K562 (cell line): ENCODE measurements around the gene RTP5.

Experiments
- CBFA2T3 ChIP-seq: fragments of 450-650 bp; IDR thresholded peaks from 2 replicates; pipeline ENCODE4 v1.6.1; 2017
- FOXJ3 ChIP-seq: sonication (generic); formaldehyde crosslinking; IDR thresholded peaks from 2 replicates; pipeline ENCODE4 v1.4.0; 2020; ENCODE audit warnings: mild to moderate bottlenecking, missing genetic modification reagents
- GABPA ChIP-seq: fragments of 200-800 bp; sonication (Bioruptor generic); conservative IDR thresholded peaks from 2 replicates; pipeline ENCODE4 v1.6.1; 2016; ENCODE audit warnings: low read depth, missing genetic modification characterization, missing compliant biosample characterization
- MAZ ChIP-seq, 2 experiments: fragments of 450-650 bp in 1 of 2; sonication (generic) in 1 of 2; formaldehyde crosslinking; IDR thresholded peaks in 1 of 2; conservative IDR thresholded peaks in 1 of 2; 2 replicates each; pipeline versions ENCODE4 v1.4.0 to v1.5.0; 2020; ENCODE audit warnings: mild to moderate bottlenecking in 1 of 2, missing genetic modification reagents in 1 of 2
- POLR2A ChIP-seq: fragments of 450-650 bp; conservative IDR thresholded peaks from 2 replicates; pipeline ENCODE4 v1.6.1; 2016
- POLR2AphosphoS5 ChIP-seq: IDR thresholded peaks from 2 replicates; pipeline ENCODE4 v1.6.1; 2011; ENCODE audit warnings: mild to moderate bottlenecking, low read depth, low read length, moderate library complexity; ENCODE audit not compliant: control insufficient read depth, insufficient read depth
- TCF7 ChIP-seq: sonication (generic); IDR thresholded peaks from 2 replicates; pipeline ENCODE4 v1.6.1; 2016; ENCODE audit warnings: antibody characterized with exemption, borderline replicate concordance
- ZNF239 ChIP-seq: fragments of 250-450 bp; sonication (Bioruptor Pico); IDR thresholded peaks from 2 replicates; pipeline ENCODE4 v1.4.0; 2020; ENCODE audit warnings: mild to moderate bottlenecking
- ZNF644 ChIP-seq: fragments of 200-800 bp; sonication (Bioruptor generic); IDR thresholded peaks from 2 replicates; pipeline ENCODE4 v1.6.1; 2016; ENCODE audit warnings: low read depth, missing genetic modification characterization, missing compliant biosample characterization
- ZSCAN29 ChIP-seq: fragments of 450-650 bp; IDR thresholded peaks from 2 replicates; pipeline ENCODE4 v1.6.1; 2017
- TF ChIP-seq, protein P1 (sequence below): fragments of 250-450 bp; sonication (Bioruptor Pico); IDR thresholded peaks from 2 replicates; pipeline ENCODE4 v1.8.0; 2022; ENCODE audit warnings: moderate library complexity, mild to moderate bottlenecking, inconsistent platforms
- TF ChIP-seq, protein P2 (sequence below): sonication (generic); formaldehyde crosslinking; IDR thresholded peaks from 2 replicates; pipeline ENCODE4 v1.5.0; 2020; ENCODE audit warnings: missing genetic modification reagents

DNA sequence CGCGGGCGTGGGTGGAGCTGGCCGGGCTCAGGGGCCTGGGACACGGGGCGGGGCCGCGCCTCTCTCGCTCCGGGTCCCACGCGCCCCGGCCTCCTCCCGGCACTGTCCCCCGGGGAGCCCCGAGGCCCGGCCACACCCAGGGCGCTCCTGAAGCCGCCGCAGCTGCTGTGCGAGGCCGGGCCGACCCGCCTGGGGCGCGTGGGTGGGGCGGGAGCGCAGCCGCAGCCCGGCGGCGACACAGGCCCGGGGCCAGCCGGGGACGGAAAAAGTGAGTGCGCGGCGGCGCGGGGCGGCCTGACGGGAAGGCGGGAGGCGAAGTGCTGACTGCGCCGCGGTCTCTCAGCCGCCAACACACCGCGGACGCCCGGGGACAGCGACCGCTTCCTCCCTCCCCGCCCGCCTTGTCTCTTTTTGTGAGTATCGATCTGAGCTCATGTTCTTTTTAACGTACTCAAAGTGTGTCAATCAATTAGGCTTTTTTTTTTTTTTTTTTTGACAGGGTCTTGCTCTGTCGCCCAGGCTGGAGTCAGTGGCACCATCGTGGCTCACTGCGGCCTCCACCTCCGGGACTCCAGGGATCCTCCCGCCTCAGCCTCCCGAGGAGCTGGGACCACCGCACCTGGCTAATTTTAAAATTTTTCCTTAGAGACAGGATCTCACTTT, 25.3 kb upstream of the RTP5 start:
- TF ChIP-seq ZNF239 = no peak
- no peak for TF ChIP-seq TCF7
- no peak for TF ChIP-seq ZSCAN29
- TF ChIP-seq CBFA2T3 = no peak
- TF ChIP-seq, protein P1, sequence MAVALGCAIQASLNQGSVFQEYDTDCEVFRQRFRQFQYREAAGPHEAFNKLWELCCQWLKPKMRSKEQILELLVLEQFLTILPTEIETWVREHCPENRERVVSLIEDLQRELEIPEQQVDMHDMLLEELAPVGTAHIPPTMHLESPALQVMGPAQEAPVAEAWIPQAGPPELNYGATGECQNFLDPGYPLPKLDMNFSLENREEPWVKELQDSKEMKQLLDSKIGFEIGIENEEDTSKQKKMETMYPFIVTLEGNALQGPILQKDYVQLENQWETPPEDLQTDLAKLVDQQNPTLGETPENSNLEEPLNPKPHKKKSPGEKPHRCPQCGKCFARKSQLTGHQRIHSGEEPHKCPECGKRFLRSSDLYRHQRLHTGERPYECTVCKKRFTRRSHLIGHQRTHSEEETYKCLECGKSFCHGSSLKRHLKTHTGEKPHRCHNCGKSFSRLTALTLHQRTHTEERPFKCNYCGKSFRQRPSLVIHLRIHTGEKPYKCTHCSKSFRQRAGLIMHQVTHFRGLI = no peak
- TF ChIP-seq POLR2AphosphoS5 = no peak
- TF ChIP-seq POLR2A = peak; percentile 53; the same call in 1 of the 2 replicates
- no peak for TF ChIP-seq FOXJ3 (CRISPR knock-in tag)
- no peak for TF ChIP-seq ZNF644 (tag)
- TF ChIP-seq, protein P2, sequence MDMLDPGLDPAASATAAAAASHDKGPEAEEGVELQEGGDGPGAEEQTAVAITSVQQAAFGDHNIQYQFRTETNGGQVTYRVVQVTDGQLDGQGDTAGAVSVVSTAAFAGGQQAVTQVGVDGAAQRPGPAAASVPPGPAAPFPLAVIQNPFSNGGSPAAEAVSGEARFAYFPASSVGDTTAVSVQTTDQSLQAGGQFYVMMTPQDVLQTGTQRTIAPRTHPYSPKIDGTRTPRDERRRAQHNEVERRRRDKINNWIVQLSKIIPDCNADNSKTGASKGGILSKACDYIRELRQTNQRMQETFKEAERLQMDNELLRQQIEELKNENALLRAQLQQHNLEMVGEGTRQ (CRISPR knock-in tag) = no peak
- 0 out of 2 replicates have a peak, but pooled peaks have one; percentile 19 for TF ChIP-seq GABPA
- TF ChIP-seq MAZ (CRISPR knock-in tag; conservative IDR thresholded peaks at IDR 0.05 in 1 of 2, IDR thresholded peaks at IDR 0.05 in 1 of 2) = peak; percentile 14 to 77; a peak in 2 of 4 replicates
